ENCODE data around the gene VIP.

The VIP gene

GRCh38 chr6:152794696-152795095, 44.1 kb downstream of the VIP start:
- H3K9me3 Mint-ChIP-seq: no peaks in the 10 kb centered on the region
- no peak for TF ChIP-seq CTCF (IDR thresholded peaks at IDR 0.05)
- H3K27me3 Mint-ChIP-seq (ENCODE audit: low read depth, poor library complexity): peaks cover 3% of the 10 kb centered on the region
- H3K27ac Mint-ChIP-seq: no peak overlapping the region
- no peaks in the 10 kb centered on the region for H3K4me1 Mint-ChIP-seq
- no peak for DNase-seq
- no peak overlapping the region for H3K4me3 Mint-ChIP-seq
- no peaks in the 10 kb centered on the region for H3K36me3 Mint-ChIP-seq (ENCODE audit: low read depth)

- H3K36me3 Mint-ChIP-seq (ENCODE audit: low read depth): no peaks in the 10 kb centered on the region
- no peak for TF ChIP-seq CTCF (IDR thresholded peaks at IDR 0.05)
- H3K4me3 Mint-ChIP-seq: no peak overlapping the region
- no peak overlapping the region for H3K27ac Mint-ChIP-seq
- H3K27me3 Mint-ChIP-seq (ENCODE audit: low read depth, poor library complexity): peaks cover 4% of the 10 kb centered on the region
- H3K9me3 Mint-ChIP-seq: peaks cover 7% of the 10 kb centered on the region
- H3K4me1 Mint-ChIP-seq: no peaks in the 10 kb centered on the region
- no peak for DNase-seq
Measured at GRCh38 chr6:152804150-152804549, 53.6 kb downstream of the VIP start.

Data from nephron progenitor cell (in vitro differentiated cells).